IMR-90 (cell line): ENCODE results near the gene SMG5. TPM values are rescaled to one million over a fixed set of nuclear protein-coding genes. Genes with fewer than 3 reads are reported as not detected.

Source experiments
- ATAC-seq: fragments of 200-7000 bp; cut with Tn5 transposase; 2 replicates; pipeline ENCODE4 v1.9.1; 2020; ENCODE audit warnings: low read depth, mild to moderate bottlenecking, moderate library complexity
- BruUV-seq: library from RNA; stranded (reverse); fragments of 400-500 nt; replicated peaks from 2 replicates; lab custom pipeline; 2021; lab: Mats Ljungman, UMichigan
- CTCF ChIA-PET: fragments of 300-600 bp; formaldehyde crosslinking; extraction: SDS; loops from one replicate; lab custom pipeline; 2021; ENCODE audit warnings: antibody characterized with exemption; lab: Yijun Ruan, JAX
- POLR2A ChIA-PET: fragments of 300-600 bp; sonication (Branson Sonifier 250); formaldehyde crosslinking; loops from one replicate; lab custom pipeline; 2022; ENCODE audit warnings: antibody characterized with exemption; ENCODE audit not compliant: unreplicated experiment; lab: Charles Lee
- DNase-seq: peaks from one replicate; pipeline ENCODE4 v3.0.0; 2013
- H2AFZ ChIP-seq: replicated peaks from 2 replicates; pipeline ENCODE3; 2013; ENCODE audit warnings: low read length, mild to moderate bottlenecking; ENCODE audit not compliant: poor library complexity
- H2AK5ac ChIP-seq: 2 replicates; pipeline ENCODE4 v1.6.1; 2013; ENCODE audit warnings: low read depth, low read length, inconsistent platforms
- H2AK9ac ChIP-seq: replicated peaks from 2 replicates; pipeline ENCODE3; 2013; ENCODE audit warnings: mild to moderate bottlenecking, low read depth, low read length, moderate library complexity; ENCODE audit not compliant: poor library complexity
- H2BK120ac ChIP-seq: 2 replicates; pipeline ENCODE4 v1.6.1; 2013; ENCODE audit warnings: low read depth, low read length, inconsistent platforms
- H2BK15ac ChIP-seq: 3 replicates; pipeline ENCODE4 v1.6.1; 2013; ENCODE audit warnings: low read depth, low read length, inconsistent platforms
- H2BK20ac ChIP-seq: 2 replicates; pipeline ENCODE4 v1.6.1; 2013; ENCODE audit warnings: low read depth, mild to moderate bottlenecking, inconsistent platforms, low read length, moderate library complexity
- H2BK5ac ChIP-seq: 2 replicates; pipeline ENCODE4 v1.6.1; 2013; ENCODE audit warnings: mild to moderate bottlenecking, low read depth, low read length, inconsistent platforms; ENCODE audit not compliant: poor library complexity, severe bottlenecking
- H3K14ac ChIP-seq: replicated peaks from 2 replicates; pipeline ENCODE4 v1.6.1; 2013; ENCODE audit warnings: low read depth, low read length, inconsistent platforms
- H3K18ac ChIP-seq: 2 replicates; pipeline ENCODE4 v1.6.1; 2013; ENCODE audit warnings: low read depth, low read length, control low read depth
- H3K23ac ChIP-seq: 2 replicates; pipeline ENCODE4 v1.6.1; 2013; ENCODE audit warnings: low read depth, low read length, inconsistent platforms
- H3K27ac ChIP-seq: 2 replicates; pipeline ENCODE4 v1.5.1; 2013; ENCODE audit warnings: mild to moderate bottlenecking, control low read depth, low read length; ENCODE audit not compliant: insufficient read depth
- H3K27me3 ChIP-seq: 2 replicates; pipeline ENCODE4 v1.6.1; 2013; ENCODE audit warnings: low read length; ENCODE audit not compliant: control insufficient read depth, insufficient read depth
- H3K36me3 ChIP-seq: 2 replicates; pipeline ENCODE4 v1.6.1; 2013; ENCODE audit warnings: low read length, mixed read lengths; ENCODE audit not compliant: control insufficient read depth, insufficient read depth
- H3K4ac ChIP-seq: 2 replicates; pipeline ENCODE4 v1.6.1; 2013; ENCODE audit warnings: low read depth, low read length, inconsistent platforms
- H3K4me1 ChIP-seq: 2 replicates; pipeline ENCODE4 v1.6.1; 2013; ENCODE audit warnings: low read length, mixed read lengths; ENCODE audit not compliant: control insufficient read depth, insufficient read depth
- H3K4me2 ChIP-seq: 2 replicates; pipeline ENCODE4 v1.6.1; 2013; ENCODE audit warnings: low read depth, mild to moderate bottlenecking, control low read depth, low read length, moderate library complexity
- H3K4me3 ChIP-seq: 2 replicates; pipeline ENCODE4 v1.5.1; 2013; ENCODE audit warnings: low read depth, mild to moderate bottlenecking, control low read depth, low read length, moderate library complexity; ENCODE audit not compliant: insufficient read depth
- H3K56ac ChIP-seq: 2 replicates; pipeline ENCODE4 v1.6.1; 2013; ENCODE audit warnings: low read length, inconsistent platforms; ENCODE audit not compliant: insufficient read depth; ENCODE audit errors: extremely low read depth
- H3K79me1 ChIP-seq, 2 experiments: 2 replicates each; pipeline ENCODE4 v1.6.1; 2013; ENCODE audit warnings: low read length in 2 of 2, inconsistent platforms in 1 of 2, low read depth in 1 of 2
- H3K9ac ChIP-seq: 2 replicates; pipeline ENCODE4 v1.6.1; 2013; ENCODE audit warnings: low read depth, low read length, control low read depth
- H3K9me1 ChIP-seq: 2 replicates; pipeline ENCODE4 v1.6.1; 2013; ENCODE audit warnings: low read length, inconsistent platforms; ENCODE audit not compliant: insufficient read depth
- H3K9me3 ChIP-seq: 2 replicates; pipeline ENCODE4 v1.6.1; 2013; ENCODE audit warnings: low read length; ENCODE audit not compliant: control insufficient read depth, insufficient read depth
- H4K20me1 ChIP-seq: 2 replicates; pipeline ENCODE4 v1.6.1; 2013; ENCODE audit warnings: low read length, inconsistent platforms; ENCODE audit not compliant: insufficient read depth
- H4K5ac ChIP-seq: 2 replicates; pipeline ENCODE4 v1.6.1; 2013; ENCODE audit warnings: mild to moderate bottlenecking, low read depth, low read length, control low read depth
- H4K8ac ChIP-seq, 2 experiments: 2 replicates each; pipeline ENCODE4 v1.6.1; 2013; ENCODE audit warnings: low read depth in 2 of 2, low read length in 2 of 2, control low read depth in 1 of 2, inconsistent platforms in 1 of 2
- H4K91ac ChIP-seq: 2 replicates; pipeline ENCODE4 v1.6.1; 2013; ENCODE audit warnings: low read depth, low read length, inconsistent platforms; ENCODE audit not compliant: insufficient read depth
- BHLHE40 ChIP-seq: fragments of 150-350 bp; IDR thresholded peaks from 2 replicates; pipeline ENCODE4 v1.6.1; 2016; ENCODE audit warnings: mild to moderate bottlenecking, low read depth, low read length
- CEBPB ChIP-seq: IDR thresholded peaks from 2 replicates; pipeline ENCODE4 v1.6.1; 2012; ENCODE audit warnings: low read depth, low read length, improper control_type of control experiment
- CHD1 ChIP-seq: IDR thresholded peaks from 2 replicates; pipeline ENCODE4 v1.6.1; 2012; ENCODE audit warnings: low read depth, low read length, improper control_type of control experiment
- FOS ChIP-seq: fragments of 150-350 bp; IDR thresholded peaks from 2 replicates; pipeline ENCODE4 v1.6.1; 2016; ENCODE audit warnings: low read depth, low read length
- MAFK ChIP-seq: IDR thresholded peaks from 2 replicates; pipeline ENCODE4 v1.6.1; 2012; ENCODE audit warnings: low read depth, low read length, improper control_type of control experiment
- MAZ ChIP-seq: IDR thresholded peaks from 2 replicates; pipeline ENCODE4 v1.6.1; 2012; ENCODE audit warnings: low read depth, mild to moderate bottlenecking, low read length, improper control_type of control experiment, moderate library complexity, borderline replicate concordance
- MXI1 ChIP-seq: IDR thresholded peaks from 2 replicates; pipeline ENCODE4 v1.6.1; 2012; ENCODE audit warnings: low read depth, mild to moderate bottlenecking, low read length, moderate library complexity, borderline replicate concordance
- NFE2L2 ChIP-seq: fragments of 150-350 bp; IDR thresholded peaks from 2 replicates; pipeline ENCODE4 v1.6.1; 2016; ENCODE audit warnings: low read depth, mild to moderate bottlenecking, low read length
- POLR2A ChIP-seq: IDR thresholded peaks from 2 replicates; pipeline ENCODE4 v1.6.1; 2012; ENCODE audit warnings: mild to moderate bottlenecking, low read depth, low read length
- RAD21 ChIP-seq: IDR thresholded peaks from 2 replicates; pipeline ENCODE4 v1.6.1; 2012; ENCODE audit warnings: low read length, improper control_type of control experiment
- RCOR1 ChIP-seq: IDR thresholded peaks from 2 replicates; pipeline ENCODE4 v1.6.1; 2012; ENCODE audit warnings: mild to moderate bottlenecking, low read length, improper control_type of control experiment; ENCODE audit not compliant: insufficient replicate concordance
- RFX5 ChIP-seq: IDR thresholded peaks from 2 replicates; pipeline ENCODE4 v1.8.0; 2012; ENCODE audit warnings: low read depth, mild to moderate bottlenecking, low read length, moderate library complexity
- SMC3 ChIP-seq: fragments of 150-350 bp; IDR thresholded peaks from 2 replicates; pipeline ENCODE4 v1.6.1; 2016; ENCODE audit warnings: low read depth, mild to moderate bottlenecking, antibody characterized with exemption, low read length, moderate library complexity
- WGBS, 2 experiments: methylation state at CpG; one replicate each; pipeline versions ENCODE4 v1.1.5 to v1.1.7; 2013; ENCODE audit warnings: missing lambda C conversion rate in 2 of 2; ENCODE audit not compliant: insufficient read length in 1 of 2; ENCODE audit errors: extremely low coverage in 2 of 2; 5-methylcytosine and 5-hydroxymethylcytosine counted together
- dilution Hi-C: fragments of 300-500 bp; cut with HindIII; formaldehyde crosslinking; loops from one replicate; pipeline ENCODE4 v1.14.3; 2018; ENCODE audit warnings: low sequenced_read_pairs; ENCODE audit not compliant: unreplicated experiment
- in situ Hi-C: fragments of 300-500 bp; cut with MboI; formaldehyde crosslinking; loops from 3 replicates; pipeline ENCODE4 v1.14.3; 2019; ENCODE audit warnings: low sequenced_read_pairs, inconsistent platforms, mixed read lengths
- intact Hi-C: fragments of 100-400 bp; cut with micrococcal nuclease; formaldehyde crosslinking; loops from 2 replicates; pipeline ENCODE4 v1.10.0; 2022
- polyA plus RNA-seq, 3 experiments: library from polyadenylated mRNA; depleted of rRNA; stranded (reverse); fragments of >200 nt; gene quantifications; 2 replicates each; pipeline ENCODE4 v1.2.3, GENCODE V29; 2012; ENCODE audit warnings: low replicate concordance in 1 of 3
- total RNA-seq: library from RNA; depleted of rRNA; stranded (reverse); fragments of >200 nt; gene quantifications from 2 replicates; pipeline ENCODE4 v1.2.3, GENCODE V29; 2012
- TF ChIP-seq, protein P1 (sequence below): conservative IDR thresholded peaks from 2 replicates; pipeline ENCODE4 v1.5.1; 2012; ENCODE audit warnings: mild to moderate bottlenecking, low read depth, low read length, improper control_type of control experiment
- TF ChIP-seq, protein P2 (sequence below): fragments of 150-350 bp; IDR thresholded peaks from 2 replicates; pipeline ENCODE4 v1.6.1; 2017; ENCODE audit warnings: mild to moderate bottlenecking, antibody characterized with exemption, low read length, low read depth
- TF ChIP-seq, protein P3 (sequence below): fragments of 150-350 bp; IDR thresholded peaks from 2 replicates; pipeline ENCODE4 v1.6.1; 2016; ENCODE audit warnings: low read depth, mild to moderate bottlenecking, low read length, moderate library complexity, borderline replicate concordance

SMG5 gene
- total and polyA plus RNA-seq, 2 of the 4 experiments (the other 2 are of a cell fraction): 34.7 to 37.3 TPM

DNA sequence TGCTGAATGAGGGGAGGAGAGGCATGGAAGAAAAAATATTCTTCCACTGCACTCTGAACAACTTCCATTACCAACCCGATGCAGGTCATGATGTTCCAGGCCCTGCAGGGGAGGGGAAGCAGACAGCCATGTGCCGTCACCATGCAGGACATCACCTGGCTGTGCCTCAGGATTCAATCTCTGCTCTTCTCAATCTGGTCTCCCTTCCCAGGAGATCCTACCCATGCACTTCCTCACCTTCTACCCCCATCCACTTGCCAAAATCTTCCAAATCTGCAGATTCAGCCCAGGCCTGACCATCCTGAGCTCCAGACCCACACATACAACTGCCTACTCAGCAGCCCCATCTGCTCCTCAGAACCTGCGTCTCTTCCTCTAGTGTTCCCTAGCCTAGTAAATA lies 29.0 kb downstream of the SMG5 start:
- H4K91ac ChIP-seq: no peak overlapping the region
- H3K4me3 ChIP-seq: no peak overlapping the region
- no peak overlapping the region for H2BK120ac ChIP-seq
- DNase-seq (no peak), ATAC-seq (no peak)
- H3K56ac ChIP-seq: no peak overlapping the region
- no peaks in the 10 kb centered on the region for H3K27me3 ChIP-seq
- in situ Hi-C loops: no loop called here
- no peak overlapping the region for H2AFZ ChIP-seq
- WGBS, 2 experiments: 100% methylated on average over 2 of the region's 3 CpGs; no CpG with 5 or more reads in 1 of the 2 experiments
- dilution Hi-C loops: no loop called here
- H3K4ac ChIP-seq: no peak overlapping the region
- intact Hi-C loops: no loop called here
- H3K79me1 ChIP-seq: peaks cover 6 to 16% of the 10 kb centered on the region in 2 experiments; a peak in 3 of 4 replicates
- H3K27ac ChIP-seq: no peak overlapping the region
- H3K4me2 ChIP-seq: no peak overlapping the region
- ChIA-PET CTCF (no interaction called here), POLR2A (no interaction called here)
- H2BK5ac ChIP-seq: no peak overlapping the region
- H3K9ac ChIP-seq: no peak overlapping the region
- H3K9me1 ChIP-seq: no peaks in the 10 kb centered on the region
- TF ChIP-seq MXI1 (no peak), BHLHE40 (no peak), MAFK (no peak), SMC3 (no peak), MAZ (no peak), RAD21 (no peak), RFX5 (no peak), CEBPB (no peak), RCOR1 (no peak), NFE2L2 (no peak), POLR2A (no peak), FOS (no peak), CHD1 (no peak)
- TF ChIP-seq, protein P1, sequence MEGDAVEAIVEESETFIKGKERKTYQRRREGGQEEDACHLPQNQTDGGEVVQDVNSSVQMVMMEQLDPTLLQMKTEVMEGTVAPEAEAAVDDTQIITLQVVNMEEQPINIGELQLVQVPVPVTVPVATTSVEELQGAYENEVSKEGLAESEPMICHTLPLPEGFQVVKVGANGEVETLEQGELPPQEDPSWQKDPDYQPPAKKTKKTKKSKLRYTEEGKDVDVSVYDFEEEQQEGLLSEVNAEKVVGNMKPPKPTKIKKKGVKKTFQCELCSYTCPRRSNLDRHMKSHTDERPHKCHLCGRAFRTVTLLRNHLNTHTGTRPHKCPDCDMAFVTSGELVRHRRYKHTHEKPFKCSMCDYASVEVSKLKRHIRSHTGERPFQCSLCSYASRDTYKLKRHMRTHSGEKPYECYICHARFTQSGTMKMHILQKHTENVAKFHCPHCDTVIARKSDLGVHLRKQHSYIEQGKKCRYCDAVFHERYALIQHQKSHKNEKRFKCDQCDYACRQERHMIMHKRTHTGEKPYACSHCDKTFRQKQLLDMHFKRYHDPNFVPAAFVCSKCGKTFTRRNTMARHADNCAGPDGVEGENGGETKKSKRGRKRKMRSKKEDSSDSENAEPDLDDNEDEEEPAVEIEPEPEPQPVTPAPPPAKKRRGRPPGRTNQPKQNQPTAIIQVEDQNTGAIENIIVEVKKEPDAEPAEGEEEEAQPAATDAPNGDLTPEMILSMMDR: no peak
- TF ChIP-seq, protein P2, sequence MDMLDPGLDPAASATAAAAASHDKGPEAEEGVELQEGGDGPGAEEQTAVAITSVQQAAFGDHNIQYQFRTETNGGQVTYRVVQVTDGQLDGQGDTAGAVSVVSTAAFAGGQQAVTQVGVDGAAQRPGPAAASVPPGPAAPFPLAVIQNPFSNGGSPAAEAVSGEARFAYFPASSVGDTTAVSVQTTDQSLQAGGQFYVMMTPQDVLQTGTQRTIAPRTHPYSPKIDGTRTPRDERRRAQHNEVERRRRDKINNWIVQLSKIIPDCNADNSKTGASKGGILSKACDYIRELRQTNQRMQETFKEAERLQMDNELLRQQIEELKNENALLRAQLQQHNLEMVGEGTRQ: no peak
- TF ChIP-seq, protein P3, sequence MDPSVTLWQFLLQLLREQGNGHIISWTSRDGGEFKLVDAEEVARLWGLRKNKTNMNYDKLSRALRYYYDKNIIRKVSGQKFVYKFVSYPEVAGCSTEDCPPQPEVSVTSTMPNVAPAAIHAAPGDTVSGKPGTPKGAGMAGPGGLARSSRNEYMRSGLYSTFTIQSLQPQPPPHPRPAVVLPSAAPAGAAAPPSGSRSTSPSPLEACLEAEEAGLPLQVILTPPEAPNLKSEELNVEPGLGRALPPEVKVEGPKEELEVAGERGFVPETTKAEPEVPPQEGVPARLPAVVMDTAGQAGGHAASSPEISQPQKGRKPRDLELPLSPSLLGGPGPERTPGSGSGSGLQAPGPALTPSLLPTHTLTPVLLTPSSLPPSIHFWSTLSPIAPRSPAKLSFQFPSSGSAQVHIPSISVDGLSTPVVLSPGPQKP: no peak
- H3K9me3 ChIP-seq: no peaks in the 10 kb centered on the region
- peaks cover 74% of the 10 kb centered on the region for H3K36me3 ChIP-seq
- no peak overlapping the region for H4K8ac ChIP-seq
- H3K18ac ChIP-seq: no peak overlapping the region
- H2BK15ac ChIP-seq: no peak overlapping the region
- no peak overlapping the region for H2AK5ac ChIP-seq
- no peak overlapping the region for H3K23ac ChIP-seq
- no peaks in the 10 kb centered on the region for H3K4me1 ChIP-seq
- H3K14ac ChIP-seq: no peak overlapping the region
- H2BK20ac ChIP-seq: no peak overlapping the region
- H4K20me1 ChIP-seq: 0 out of 2 replicates have a peak, but pooled peaks cover 3% of the 10 kb centered on the region
- H2AK9ac ChIP-seq: peak overlapping the region; percentile 13
- no TSS peak for BruUV-seq
- H4K5ac ChIP-seq: no peak overlapping the region
